ENCODE results near the gene OSBPL6. TPM values are rescaled to one million over a fixed set of nuclear protein-coding genes. Genes with fewer than 3 reads are reported as not detected.

OSBPL6 gene
- total and polyA plus RNA-seq, 11 donors, result 1.2 to 9.6 (median 4.2) TPM

GRCh38 chr2:178258916-178259315, 64.6 kb downstream of the OSBPL6 start:
- Histone ChIP-seq H3K27ac (no peak overlapping the region), H3K4me1 (peaks cover 0 to 7% (median 0%) of the 10 kb centered on the region in 12 donors), H3K4me3 (no peak overlapping the region), H3K27me3 (no peaks in the 10 kb centered on the region), H3K9me3 (no peaks in the 10 kb centered on the region), H3K36me3 (no peaks in the 10 kb centered on the region)
- 65 to 82% (median 75%) methylated on average over 2 of the region's 2 CpGs for WGBS, 4 donors
- ATAC-seq, result no peak
- TF ChIP-seq CTCF (IDR thresholded peaks at IDR 0.05), result no peak
- TF ChIP-seq POLR2A (IDR thresholded peaks at IDR 0.05), result no peak
- DNase-seq, result no peak
- intact Hi-C loops (cut with DNase I), result no loop called here

GRCh38 chr2:178263159-178263860, 69.0 kb downstream of the OSBPL6 start:
- 78 to 91% (median 81%) methylated on average over 13 of the region's 13 CpGs for WGBS, 4 donors

GRCh38 chr2:178264211-178264610, 69.9 kb downstream of the OSBPL6 start:
- no peak for TF ChIP-seq POLR2A (IDR thresholded peaks at IDR 0.05)
- TF ChIP-seq CTCF (IDR thresholded peaks at IDR 0.05), result no peak
- no peak for ATAC-seq
- Histone ChIP-seq H3K4me1 (peaks cover 0 to under 1% (median 0%) of the 10 kb centered on the region in 12 donors), H3K36me3 (no peaks in the 10 kb centered on the region), H3K4me3 (no peak overlapping the region), H3K27me3 (no peaks in the 10 kb centered on the region), H3K9me3 (no peaks in the 10 kb centered on the region), H3K27ac (no peak overlapping the region)
- intact Hi-C loops (cut with DNase I), result no loop called here
- WGBS, 4 donors, result 57 to 66% (median 62%) methylated on average over 2 of the region's 2 CpGs
- DNase-seq, result no peak

More at GRCh38 chr2:178263159-178263860, 69.0 kb downstream of the OSBPL6 start:
- Histone ChIP-seq H3K27ac (no peak overlapping the region), H3K9me3 (no peaks in the 10 kb centered on the region), H3K4me3 (no peak overlapping the region), H3K4me1 (no peaks in the 10 kb centered on the region), H3K36me3 (no peaks in the 10 kb centered on the region), H3K27me3 (no peaks in the 10 kb centered on the region)
- TF ChIP-seq CTCF (IDR thresholded peaks at IDR 0.05) (no peak), POLR2A (IDR thresholded peaks at IDR 0.05) (no peak)
- intact Hi-C loops (cut with DNase I), result no loop called here
- ATAC-seq (no peak), DNase-seq (no peak)

GRCh38 chr2:178265851-178266250, 71.5 kb downstream of the OSBPL6 start:
- Histone ChIP-seq H3K4me3 (no peak overlapping the region), H3K27ac (no peak overlapping the region), H3K27me3 (no peaks in the 10 kb centered on the region), H3K36me3 (no peaks in the 10 kb centered on the region), H3K9me3 (no peaks in the 10 kb centered on the region), H3K4me1 (peaks cover 0 to 15% (median 2%) of the 10 kb centered on the region in 12 donors)
- intact Hi-C loops (cut with DNase I), result no loop called here
- ATAC-seq, result no peak
- no peak for DNase-seq
- TF ChIP-seq POLR2A (IDR thresholded peaks at IDR 0.05) (no peak), CTCF (IDR thresholded peaks at IDR 0.05) (no peak)
- 71 to 78% (median 76%) methylated on average over 6 of the region's 6 CpGs for WGBS, 4 donors

Data from heart left ventricle (tissue), 16 donors.